Panc1 (cell line): ENCODE data around the gene DLX3. TPM values are rescaled to one million over a fixed set of nuclear protein-coding genes. Genes with fewer than 3 reads are reported as not detected.

ENCODE experiments used
- ATAC-seq: fragments of 200-7000 bp; cut with Tn5 transposase; 2 replicates; pipeline ENCODE4 v1.9.1; 2020; ENCODE audit warnings: mild to moderate bottlenecking, moderate library complexity
- BruUV-seq: library from RNA; stranded (reverse); fragments of 400-500 nt; replicated peaks from 2 replicates; lab custom pipeline; 2021; lab: Mats Ljungman, UMichigan
- CTCF ChIA-PET: fragments of 300-600 bp; sonication (Branson Sonifier 250); formaldehyde crosslinking; loops from one replicate; lab custom pipeline; 2022; ENCODE audit warnings: antibody characterized with exemption; lab: Charles Lee
- POLR2A ChIA-PET: fragments of 300-600 bp; sonication (Branson Sonifier 250); formaldehyde crosslinking; loops from one replicate; lab custom pipeline; 2022; ENCODE audit warnings: antibody characterized with exemption; lab: Charles Lee
- DNase-seq: peaks from one replicate; pipeline ENCODE4 v3.0.0-alpha.2; 2010; ENCODE audit warnings: low read depth, low spot score
- H3K27ac ChIP-seq: 2 replicates; pipeline ENCODE4 v1.5.1; 2011; ENCODE audit warnings: mild to moderate bottlenecking, low read length, inconsistent platforms
- H3K27me3 ChIP-seq: fragments of 200-500 bp; sonication (Bioruptor generic); 2 replicates; pipeline ENCODE4 v1.6.0; 2014; ENCODE audit warnings: low read length, inconsistent platforms; ENCODE audit not compliant: control insufficient read depth, insufficient read depth
- H3K36me3 ChIP-seq: fragments of 200-500 bp; sonication (Bioruptor generic); 2 replicates; pipeline ENCODE4 v1.5.1; 2014; ENCODE audit warnings: inconsistent platforms, mild to moderate bottlenecking, low read length, moderate library complexity; ENCODE audit not compliant: control insufficient read depth, insufficient read depth
- H3K4me1 ChIP-seq: 2 replicates; pipeline ENCODE4 v1.5.1; 2011; ENCODE audit warnings: inconsistent platforms, mild to moderate bottlenecking, low read length, moderate library complexity; ENCODE audit not compliant: control insufficient read depth, insufficient read depth
- H3K4me3 ChIP-seq, 2 experiments: 2 replicates each; pipeline ENCODE4 v1.5.1; 2011 to 2012; ENCODE audit warnings: low read depth in 2 of 2, low read length in 2 of 2, mild to moderate bottlenecking in 2 of 2, inconsistent platforms in 1 of 2, moderate library complexity in 1 of 2
- H3K9me3 ChIP-seq: fragments of 200-500 bp; sonication (Bioruptor generic); 2 replicates; pipeline ENCODE4 v1.5.1; 2014; ENCODE audit warnings: low read depth, mild to moderate bottlenecking, inconsistent platforms, low read length, moderate library complexity; ENCODE audit not compliant: control insufficient read depth, insufficient read depth
- POLR2AphosphoS5 ChIP-seq: IDR thresholded peaks from 2 replicates; pipeline ENCODE4 v1.6.1; 2012; ENCODE audit warnings: mild to moderate bottlenecking, low read depth, low read length, moderate library complexity
- SIN3A ChIP-seq: IDR thresholded peaks from 2 replicates; pipeline ENCODE4 v1.6.1; 2012; ENCODE audit warnings: low read depth, mild to moderate bottlenecking, low read length, moderate library complexity, borderline replicate concordance; ENCODE audit not compliant: insufficient read depth
- TCF7L2 ChIP-seq: IDR thresholded peaks from 2 replicates; pipeline ENCODE4 v1.6.1; 2011; ENCODE audit warnings: mild to moderate bottlenecking, low read depth, low read length, inconsistent platforms
- in situ Hi-C: cut with HindIII; loops from 2 replicates; pipeline ENCODE4 v1.10.0; 2016; ENCODE audit warnings: low sequenced_read_pairs, low pct_unique_long_range_greater_than_20kb
- intact Hi-C: fragments of 100-400 bp; cut with micrococcal nuclease; formaldehyde crosslinking; loops from one replicate; pipeline ENCODE4 v1.10.0; 2022; ENCODE audit not compliant: unreplicated experiment
- total RNA-seq: library from RNA; stranded (reverse); gene quantifications from one replicate; pipeline ENCODE4 v1.2.1, GENCODE V29; 2021; ENCODE audit not compliant: unreplicated experiment
- TF ChIP-seq, protein P1 (sequence below), 2 experiments: IDR thresholded peaks; 2 replicates each; pipeline ENCODE4 v1.6.1; 2011 to 2012; ENCODE audit warnings: low read depth in 2 of 2, control low read depth in 1 of 2, low read length in 1 of 2, mild to moderate bottlenecking in 1 of 2, moderate library complexity in 1 of 2; ENCODE audit not compliant: insufficient read depth in 1 of 2
- TF ChIP-seq, protein P2 (sequence below): fragments of 450-650 bp; IDR thresholded peaks from 2 replicates; pipeline ENCODE4 v1.5.1; 2017; ENCODE audit warnings: mild to moderate bottlenecking

The DLX3 gene
- total RNA-seq, 1 experiment from 2014 or later, result 2.9 TPM

DNA sequence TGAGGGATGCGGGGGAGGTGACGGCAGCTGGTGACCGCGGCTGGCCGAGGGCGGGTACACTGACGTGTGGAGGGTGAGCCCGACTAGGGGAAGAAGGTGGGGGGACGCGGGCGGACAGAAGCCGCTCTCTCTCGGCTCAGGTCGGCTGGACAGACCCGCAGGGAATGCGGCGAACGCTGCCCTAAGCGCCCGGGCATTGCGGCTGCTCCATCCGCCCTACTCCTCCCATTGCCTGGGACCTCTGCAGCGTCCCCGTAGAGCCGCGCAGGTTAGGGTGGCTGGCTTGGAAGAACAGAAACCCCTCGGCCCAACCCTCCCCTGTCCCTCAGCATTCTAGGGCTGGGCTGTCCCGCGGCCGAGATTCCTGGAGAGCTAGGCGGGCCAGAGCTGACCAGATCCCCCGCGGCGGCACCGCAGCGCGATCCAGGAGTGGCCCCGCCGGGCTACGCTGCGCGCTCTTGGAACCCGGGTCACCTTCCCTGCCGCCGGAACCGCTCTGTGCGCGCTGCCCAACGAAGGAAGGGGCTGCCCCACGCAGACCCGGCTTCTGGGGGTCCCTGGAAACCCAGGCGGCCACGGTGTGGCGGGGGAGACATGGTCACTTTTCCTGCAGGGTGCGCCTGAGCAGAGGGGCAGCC lies 23.1 kb downstream of the DLX3 start:
- Histone ChIP-seq H3K9me3 (no peaks in the 10 kb centered on the region), H3K27ac (no peak overlapping the region), H3K4me1 (peaks cover 31% of the 10 kb centered on the region), H3K27me3 (peaks cover 10% of the 10 kb centered on the region), H3K36me3 (no peaks in the 10 kb centered on the region), H3K4me3 (no peak overlapping the region)
- in situ Hi-C loops, result no loop called here
- POLR2A ChIA-PET, result no interaction called here
- no peak for TF ChIP-seq POLR2AphosphoS5
- TF ChIP-seq, protein P1, sequence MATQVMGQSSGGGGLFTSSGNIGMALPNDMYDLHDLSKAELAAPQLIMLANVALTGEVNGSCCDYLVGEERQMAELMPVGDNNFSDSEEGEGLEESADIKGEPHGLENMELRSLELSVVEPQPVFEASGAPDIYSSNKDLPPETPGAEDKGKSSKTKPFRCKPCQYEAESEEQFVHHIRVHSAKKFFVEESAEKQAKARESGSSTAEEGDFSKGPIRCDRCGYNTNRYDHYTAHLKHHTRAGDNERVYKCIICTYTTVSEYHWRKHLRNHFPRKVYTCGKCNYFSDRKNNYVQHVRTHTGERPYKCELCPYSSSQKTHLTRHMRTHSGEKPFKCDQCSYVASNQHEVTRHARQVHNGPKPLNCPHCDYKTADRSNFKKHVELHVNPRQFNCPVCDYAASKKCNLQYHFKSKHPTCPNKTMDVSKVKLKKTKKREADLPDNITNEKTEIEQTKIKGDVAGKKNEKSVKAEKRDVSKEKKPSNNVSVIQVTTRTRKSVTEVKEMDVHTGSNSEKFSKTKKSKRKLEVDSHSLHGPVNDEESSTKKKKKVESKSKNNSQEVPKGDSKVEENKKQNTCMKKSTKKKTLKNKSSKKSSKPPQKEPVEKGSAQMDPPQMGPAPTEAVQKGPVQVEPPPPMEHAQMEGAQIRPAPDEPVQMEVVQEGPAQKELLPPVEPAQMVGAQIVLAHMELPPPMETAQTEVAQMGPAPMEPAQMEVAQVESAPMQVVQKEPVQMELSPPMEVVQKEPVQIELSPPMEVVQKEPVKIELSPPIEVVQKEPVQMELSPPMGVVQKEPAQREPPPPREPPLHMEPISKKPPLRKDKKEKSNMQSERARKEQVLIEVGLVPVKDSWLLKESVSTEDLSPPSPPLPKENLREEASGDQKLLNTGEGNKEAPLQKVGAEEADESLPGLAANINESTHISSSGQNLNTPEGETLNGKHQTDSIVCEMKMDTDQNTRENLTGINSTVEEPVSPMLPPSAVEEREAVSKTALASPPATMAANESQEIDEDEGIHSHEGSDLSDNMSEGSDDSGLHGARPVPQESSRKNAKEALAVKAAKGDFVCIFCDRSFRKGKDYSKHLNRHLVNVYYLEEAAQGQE (IDR thresholded peaks at IDR 0.05; ENCODE audit: insufficient read depth in 1 of 2, low read depth in 2 of 2, low read length in 1 of 2), result no peak
- TF ChIP-seq, protein P2, sequence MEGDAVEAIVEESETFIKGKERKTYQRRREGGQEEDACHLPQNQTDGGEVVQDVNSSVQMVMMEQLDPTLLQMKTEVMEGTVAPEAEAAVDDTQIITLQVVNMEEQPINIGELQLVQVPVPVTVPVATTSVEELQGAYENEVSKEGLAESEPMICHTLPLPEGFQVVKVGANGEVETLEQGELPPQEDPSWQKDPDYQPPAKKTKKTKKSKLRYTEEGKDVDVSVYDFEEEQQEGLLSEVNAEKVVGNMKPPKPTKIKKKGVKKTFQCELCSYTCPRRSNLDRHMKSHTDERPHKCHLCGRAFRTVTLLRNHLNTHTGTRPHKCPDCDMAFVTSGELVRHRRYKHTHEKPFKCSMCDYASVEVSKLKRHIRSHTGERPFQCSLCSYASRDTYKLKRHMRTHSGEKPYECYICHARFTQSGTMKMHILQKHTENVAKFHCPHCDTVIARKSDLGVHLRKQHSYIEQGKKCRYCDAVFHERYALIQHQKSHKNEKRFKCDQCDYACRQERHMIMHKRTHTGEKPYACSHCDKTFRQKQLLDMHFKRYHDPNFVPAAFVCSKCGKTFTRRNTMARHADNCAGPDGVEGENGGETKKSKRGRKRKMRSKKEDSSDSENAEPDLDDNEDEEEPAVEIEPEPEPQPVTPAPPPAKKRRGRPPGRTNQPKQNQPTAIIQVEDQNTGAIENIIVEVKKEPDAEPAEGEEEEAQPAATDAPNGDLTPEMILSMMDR, result no peak
- TF ChIP-seq SIN3A, result no peak
- no peak for TF ChIP-seq TCF7L2
- CTCF ChIA-PET, result no interaction called here
- ATAC-seq, result no peak
- no TSS peak for BruUV-seq
- intact Hi-C loops, result no loop called here
- DNase-seq, result no peak

DNA sequence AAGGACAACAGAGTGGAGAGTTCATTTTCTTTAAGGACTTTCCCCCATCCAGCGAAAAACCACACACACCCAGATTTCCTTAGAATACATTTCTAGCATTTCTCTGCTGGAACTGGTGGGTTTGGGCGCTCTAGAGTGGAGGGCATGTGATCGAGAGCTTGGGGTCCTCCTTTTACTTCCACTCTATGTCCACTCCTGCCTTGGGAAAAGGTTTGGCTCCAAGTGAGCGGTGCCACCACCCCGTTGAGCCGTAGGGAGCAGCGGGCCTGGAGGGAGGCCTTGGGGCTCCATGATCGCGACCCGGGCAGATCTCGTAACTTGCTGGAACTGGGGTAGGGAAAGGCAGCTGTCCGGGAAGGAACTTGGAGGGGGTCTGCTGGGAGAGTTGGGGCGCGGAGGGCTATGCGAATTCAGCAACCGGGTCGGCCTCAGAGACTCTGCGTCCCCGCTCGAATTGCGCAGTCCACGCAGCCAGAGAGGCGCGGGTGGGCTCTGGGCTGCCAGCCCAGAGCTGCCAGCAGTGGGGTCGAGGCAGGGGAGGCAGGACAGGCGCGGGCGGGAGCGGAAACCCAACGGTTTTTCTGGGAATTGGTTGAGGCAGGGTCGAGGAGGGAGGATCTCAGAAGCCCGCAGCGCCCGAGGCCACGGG lies 23.7 kb downstream of the DLX3 start:
- peaks cover 25% of the 10 kb centered on the region for H3K4me1 ChIP-seq
- CTCF ChIA-PET, result interaction anchor here (0.9 to 1.2 kb wide), 2 partner anchors 22 to 24 kb away, joined by 4 to 5 read pairs; no protein-coding TSS in a partner anchor
- no TSS peak for BruUV-seq
- H3K4me3 ChIP-seq, result no peak overlapping the region
- DNase-seq (no peak), ATAC-seq (no peak)
- H3K36me3 ChIP-seq, result no peaks in the 10 kb centered on the region
- POLR2A ChIA-PET, result no interaction called here
- intact Hi-C loops (no loop called here), in situ Hi-C loops (no loop called here)
- no peaks in the 10 kb centered on the region for H3K9me3 ChIP-seq
- H3K27me3 ChIP-seq, result peaks cover 15% of the 10 kb centered on the region
- H3K27ac ChIP-seq, result no peak overlapping the region
- TF ChIP-seq, protein P1 (IDR thresholded peaks at IDR 0.05; ENCODE audit: insufficient read depth in 1 of 2, low read depth in 2 of 2, low read length in 1 of 2), result no peak
- TF ChIP-seq POLR2AphosphoS5, result no peak
